ENCODE measurements around the gene TAAR2. TPM values are rescaled to one million over a fixed set of nuclear protein-coding genes. Genes with fewer than 3 reads are reported as not detected.

Gene TAAR2
- total and polyA plus RNA-seq, 2 of the 8 experiments (the other 6 are each of a cell fraction or from before 2014, with no cell fraction given): not detected

DNA sequence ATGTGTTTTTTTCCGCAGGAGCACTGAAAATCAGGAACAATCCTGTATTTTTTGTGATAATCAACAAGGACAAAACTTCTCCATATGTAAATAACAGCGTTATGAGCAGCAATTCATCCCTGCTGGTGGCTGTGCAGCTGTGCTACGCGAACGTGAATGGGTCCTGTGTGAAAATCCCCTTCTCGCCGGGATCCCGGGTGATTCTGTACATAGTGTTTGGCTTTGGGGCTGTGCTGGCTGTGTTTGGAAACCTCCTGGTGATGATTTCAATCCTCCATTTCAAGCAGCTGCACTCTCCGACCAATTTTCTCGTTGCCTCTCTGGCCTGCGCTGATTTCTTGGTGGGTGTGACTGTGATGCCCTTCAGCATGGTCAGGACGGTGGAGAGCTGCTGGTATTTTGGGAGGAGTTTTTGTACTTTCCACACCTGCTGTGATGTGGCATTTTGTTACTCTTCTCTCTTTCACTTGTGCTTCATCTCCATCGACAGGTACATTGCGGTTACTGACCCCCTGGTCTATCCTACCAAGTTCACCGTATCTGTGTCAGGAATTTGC lies 53.8 kb downstream of the TAAR2 start, which contains the start of gene TAAR6:
TAAR6 (plus strand) TSS at position 102 of the 557 bp plus-strand sequence; CDS start at position 102, 0 bp downstream.
- no peaks in the 10 kb centered on the region for H4K20me1 ChIP-seq (replicated peaks in 1 of 2; ENCODE audit: control insufficient read depth in 1 of 2, insufficient read depth in 2 of 2, low read length in 2 of 2)
- H2BK120ac ChIP-seq (replicated peaks; ENCODE audit: low read depth, low read length): no peak within 1 kb of the TSS
- H4K8ac ChIP-seq (ENCODE audit: extremely low read depth, insufficient read depth, low read length): no peak within 1 kb of the TSS
- no peak within 1 kb of the TSS for H4K91ac ChIP-seq (replicated peaks; ENCODE audit: insufficient read length, low read length)
- no peaks in the 10 kb centered on the region for H3K79me2 ChIP-seq (ENCODE audit: control insufficient read depth in 1 of 2, insufficient read depth in 2 of 2, low read length in 2 of 2)
- H3K9me3 ChIP-seq (ENCODE audit: insufficient read depth in 2 of 2, low read depth in 1 of 2, low read length in 1 of 2): no peaks in the 10 kb centered on the region
- H2BK15ac ChIP-seq (ENCODE audit: low read length): no peak within 1 kb of the TSS
- H3K23ac ChIP-seq (ENCODE audit: insufficient read length): no peak within 1 kb of the TSS
- no peak within 1 kb of the TSS for H2AK5ac ChIP-seq (ENCODE audit: low read depth, low read length)
- H3K23me2 ChIP-seq (ENCODE audit: low read depth, low read length): no peaks in the 10 kb centered on the region
- H2BK20ac ChIP-seq (ENCODE audit: low read length): 0 out of 2 replicates have a peak within 1 kb of the TSS, but pooled peaks have one; percentile 37
- DNase-seq (ENCODE audit: low read depth in 1 of 2, low spot score in 2 of 2) (no peak), FAIRE-seq (no peak)
- no peak within 1 kb of the TSS for H3K27ac ChIP-seq (ENCODE audit: low read depth, low read length)
- no peaks in the 10 kb centered on the region for H3K79me1 ChIP-seq (ENCODE audit: low read depth, low read length)
- H3K4me2 ChIP-seq (ENCODE audit: insufficient read depth in 1 of 2, low read depth in 2 of 2, low read length in 2 of 2): peak within 1 kb of the TSS in 1 of 2 experiments; percentile 1; a peak in 1 of 4 replicates
- ChIA-PET POLR2A (ENCODE audit: partially characterized antibody) (interaction anchor here (0.9 to 1.0 kb wide), 2 partner anchors 8 to 244 kb away, joined by 3 read pairs; partner anchors contain the start of gene RPS12), CTCF (ENCODE audit: partially characterized antibody) (no interaction called here)
- no peak within 1 kb of the TSS for H3K4ac ChIP-seq (replicated peaks; ENCODE audit: insufficient read length, low read depth, low read length)
- peak within 1 kb of the TSS; percentile 61; the same call in 1 of the 2 replicates for H2AFZ ChIP-seq (ENCODE audit: low read length)
- H3K36me3 ChIP-seq (ENCODE audit: control insufficient read depth in 2 of 4, insufficient read depth in 4 of 4, low read length in 3 of 4): no peaks in the 10 kb centered on the region
- H3K4me1 ChIP-seq (replicated peaks in 1 of 4; ENCODE audit: control insufficient read depth in 3 of 4, insufficient read depth in 4 of 4, low read length in 3 of 4): peaks cover 0 to 6% (median 1%) of the 10 kb centered on the region in 4 experiments; a peak in 5 of 7 replicates
- no peaks in the 10 kb centered on the region for H3K27me3 ChIP-seq (replicated peaks in 1 of 4; ENCODE audit: control insufficient read depth in 3 of 4, extremely low read depth in 1 of 4, insufficient read depth in 3 of 4, low read length in 3 of 4)
- no peak within 1 kb of the TSS for H3K56ac ChIP-seq (replicated peaks; ENCODE audit: insufficient read length, low read depth, low read length)
- H3K9ac ChIP-seq (replicated peaks in 1 of 4; ENCODE audit: extremely low read depth in 1 of 4, low read depth in 3 of 4, low read length in 3 of 4): no peak within 1 kb of the TSS
- H2BK12ac ChIP-seq (ENCODE audit: low read depth, low read length): peak within 1 kb of the TSS; percentile 88
- no peak within 1 kb of the TSS for H3K4me3 ChIP-seq (ENCODE audit: extremely low read depth in 1 of 4, insufficient read depth in 2 of 4, low read depth in 3 of 4, low read length in 4 of 4)
- no peak within 1 kb of the TSS for H2BK5ac ChIP-seq (ENCODE audit: low read depth, low read length)
- H4K5ac ChIP-seq (ENCODE audit: insufficient read length, low read depth, low read length): no peak within 1 kb of the TSS
- H3K18ac ChIP-seq (ENCODE audit: extremely low read depth, low read length): 0 out of 2 replicates have a peak within 1 kb of the TSS, but pooled peaks have one; percentile 9
- H3K14ac ChIP-seq (ENCODE audit: insufficient read length): no peak within 1 kb of the TSS
- WGBS, 2 experiments (ENCODE audit: extremely low coverage in 1 of 2, insufficient coverage in 1 of 2, insufficient read length in 1 of 2, insufficient replicate concordance in 2 of 2, low coverage in 1 of 2, low lambda C conversion rate in 2 of 2, missing lambda C conversion rate in 1 of 2): 83% methylated on average over 15 of the region's 15 CpGs; no CpG with 5 or more reads in 1 of the 2 experiments
- TF ChIP-seq CREB1 (IDR thresholded peaks at IDR 0.05) (no peak), NRF1 (IDR thresholded peaks at IDR 0.05; ENCODE audit: low read depth, low read length) (no peak), SAP30 (IDR thresholded peaks at IDR 0.05; ENCODE audit: insufficient read depth, insufficient replicate concordance, low read length) (no peak), SIN3A (conservative IDR thresholded peaks at IDR 0.05 in 1 of 2, IDR thresholded peaks at IDR 0.05 in 1 of 2; ENCODE audit: low read depth in 1 of 2, low read length in 2 of 2) (no peak), GABPA (IDR thresholded peaks at IDR 0.05; ENCODE audit: borderline replicate concordance, insufficient read depth, low read length) (no peak), HDAC6 (IDR thresholded peaks at IDR 0.05; ENCODE audit: low read depth, low read length) (no peak), POLR2A (IDR thresholded peaks at IDR 0.05; ENCODE audit: control extremely low read depth in 1 of 2, low read depth in 2 of 2, low read length in 2 of 2) (no peak), SP1 (IDR thresholded peaks at IDR 0.05; ENCODE audit: low read depth, low read length) (no peak), PHF8 (conservative IDR thresholded peaks at IDR 0.05; ENCODE audit: low read depth, low read length) (no peak), BRCA1 (IDR thresholded peaks at IDR 0.05; ENCODE audit: low read depth, low read length) (no peak), MAX (IDR thresholded peaks at IDR 0.05) (no peak), YY1 (IDR thresholded peaks at IDR 0.05; ENCODE audit: low read depth, low read length) (no peak), TEAD4 (IDR thresholded peaks at IDR 0.05; ENCODE audit: low read depth, low read length) (no peak), JUN (IDR thresholded peaks at IDR 0.05; ENCODE audit: low read depth, low read length) (no peak)
